ENCODE results near the gene TDRD12. TPM values are rescaled to one million over a fixed set of nuclear protein-coding genes. Genes with fewer than 3 reads are reported as not detected.

TDRD12 gene
- total RNA-seq, 2 donors from 2014 or later = 0.52 TPM; not detected in 1

DNA sequence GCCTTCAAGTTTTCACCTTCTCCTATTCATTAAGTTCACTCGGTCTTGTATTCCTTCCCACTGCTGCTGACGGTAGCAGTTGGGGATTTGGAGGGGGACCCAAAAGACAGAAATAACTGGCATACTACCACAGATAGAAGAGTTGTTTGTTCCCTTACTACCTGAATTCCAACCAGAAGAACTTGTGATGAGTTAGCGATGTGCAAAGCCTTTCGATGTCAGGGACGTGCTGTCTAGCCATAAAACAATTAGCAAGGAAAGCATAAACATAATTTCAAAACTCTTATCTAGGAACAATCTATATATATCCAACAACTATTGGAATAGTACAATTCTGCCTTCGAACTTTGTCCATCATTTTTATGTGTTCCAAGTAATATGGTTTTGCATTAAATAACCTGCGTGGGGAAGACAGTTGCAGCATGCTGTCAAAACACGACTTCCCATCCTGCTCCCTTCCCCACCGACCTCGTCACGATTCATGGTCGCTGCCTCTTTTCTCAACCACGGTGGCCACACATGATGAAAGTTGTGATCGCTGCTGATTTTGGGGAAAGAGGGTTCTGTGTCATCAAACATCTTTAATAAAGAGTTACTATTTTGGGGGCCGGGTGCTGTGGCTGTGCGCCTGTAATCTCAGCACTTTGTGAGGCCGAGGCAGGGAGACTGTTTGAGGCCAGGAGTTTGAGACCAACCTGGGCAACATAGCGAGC, 153.8 kb downstream of the TDRD12 start:
- intact Hi-C loops (cut with DNase I) = no loop called here
- H3K36me3 ChIP-seq (replicated peaks in 1 of 2; ENCODE audit: insufficient read depth in 1 of 2, low read depth in 2 of 2) = no peaks in the 10 kb centered on the region
- no peaks in the 10 kb centered on the region for H3K27me3 ChIP-seq
- 81 to 87% methylated on average over 18 of the region's 18 CpGs for WGBS, 2 donors
- DNase-seq (no peak), ATAC-seq (no peak)
- H3K4me1 ChIP-seq = no peaks in the 10 kb centered on the region
- no peak for TF ChIP-seq POLR2A (IDR thresholded peaks at IDR 0.05)
- TF ChIP-seq, protein P1, sequence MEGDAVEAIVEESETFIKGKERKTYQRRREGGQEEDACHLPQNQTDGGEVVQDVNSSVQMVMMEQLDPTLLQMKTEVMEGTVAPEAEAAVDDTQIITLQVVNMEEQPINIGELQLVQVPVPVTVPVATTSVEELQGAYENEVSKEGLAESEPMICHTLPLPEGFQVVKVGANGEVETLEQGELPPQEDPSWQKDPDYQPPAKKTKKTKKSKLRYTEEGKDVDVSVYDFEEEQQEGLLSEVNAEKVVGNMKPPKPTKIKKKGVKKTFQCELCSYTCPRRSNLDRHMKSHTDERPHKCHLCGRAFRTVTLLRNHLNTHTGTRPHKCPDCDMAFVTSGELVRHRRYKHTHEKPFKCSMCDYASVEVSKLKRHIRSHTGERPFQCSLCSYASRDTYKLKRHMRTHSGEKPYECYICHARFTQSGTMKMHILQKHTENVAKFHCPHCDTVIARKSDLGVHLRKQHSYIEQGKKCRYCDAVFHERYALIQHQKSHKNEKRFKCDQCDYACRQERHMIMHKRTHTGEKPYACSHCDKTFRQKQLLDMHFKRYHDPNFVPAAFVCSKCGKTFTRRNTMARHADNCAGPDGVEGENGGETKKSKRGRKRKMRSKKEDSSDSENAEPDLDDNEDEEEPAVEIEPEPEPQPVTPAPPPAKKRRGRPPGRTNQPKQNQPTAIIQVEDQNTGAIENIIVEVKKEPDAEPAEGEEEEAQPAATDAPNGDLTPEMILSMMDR (IDR thresholded peaks at IDR 0.05) = no peak
- no peaks in the 10 kb centered on the region for H3K9me3 ChIP-seq
- no peak overlapping the region for H3K27ac ChIP-seq
- H3K4me3 ChIP-seq = no peak overlapping the region

DNA sequence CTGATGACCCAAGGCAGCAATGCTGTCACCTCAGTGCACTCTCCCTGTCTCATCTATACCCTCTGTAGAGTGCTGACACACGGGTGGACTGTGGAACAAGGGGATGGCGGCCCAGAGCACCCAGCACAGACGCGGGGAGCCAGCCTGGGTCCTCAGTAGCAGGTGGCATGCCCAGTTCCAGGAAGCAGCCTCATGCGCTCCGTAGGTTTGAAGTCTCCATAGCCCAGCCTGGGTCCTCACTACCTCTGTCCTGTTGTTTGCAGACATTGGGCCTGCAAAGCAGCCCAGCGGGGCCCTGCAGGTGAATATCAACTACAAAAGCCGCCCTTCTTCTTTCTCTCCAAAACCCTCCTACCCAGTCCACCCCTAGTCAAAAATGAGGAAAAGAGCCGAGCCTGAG, 155.0 kb downstream of the TDRD12 start:
- ATAC-seq = no peak
- 75 to 96% methylated on average over 7 to 9 of the region's 9 CpGs for WGBS, 2 donors

DNA sequence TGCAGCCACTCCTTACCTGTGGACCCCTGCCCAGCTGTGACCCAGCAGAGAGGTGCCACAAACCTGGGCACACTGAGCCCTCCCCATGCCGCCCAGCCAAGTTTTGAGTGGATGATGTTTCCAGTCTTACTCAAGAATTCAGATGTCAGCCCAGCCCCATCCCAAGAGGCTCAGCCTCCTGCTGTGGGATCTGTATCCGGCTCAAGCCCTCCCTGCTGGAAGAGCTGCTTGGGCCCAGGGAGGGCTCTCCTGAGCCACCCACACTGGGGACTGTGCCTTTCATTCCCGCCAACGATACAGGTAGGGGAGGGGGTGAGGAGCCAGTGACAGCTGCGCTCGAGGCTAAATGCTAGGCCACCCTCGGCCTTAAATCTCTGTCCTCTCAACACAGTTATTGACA, 155.9 kb downstream of the TDRD12 start:
- TF ChIP-seq, protein P1 (IDR thresholded peaks at IDR 0.05) = no peak
- TF ChIP-seq POLR2A (IDR thresholded peaks at IDR 0.05) = no peak
- intact Hi-C loops (cut with DNase I) = no loop called here
- Histone ChIP-seq H3K4me3 (no peak overlapping the region), H3K9me3 (no peaks in the 10 kb centered on the region), H3K36me3 (replicated peaks in 1 of 2; ENCODE audit: insufficient read depth in 1 of 2, low read depth in 2 of 2) (no peaks in the 10 kb centered on the region), H3K27me3 (no peaks in the 10 kb centered on the region), H3K27ac (no peak overlapping the region), H3K4me1 (no peaks in the 10 kb centered on the region)
- ATAC-seq (no peak), DNase-seq (no peak)
- WGBS, 2 donors = 68 to 89% methylated on average over 6 to 7 of the region's 7 CpGs

More for the DNA sequence above, 155.0 kb downstream of the TDRD12 start:
- TF ChIP-seq, protein P1 (IDR thresholded peaks at IDR 0.05) = no peak
- TF ChIP-seq POLR2A (IDR thresholded peaks at IDR 0.05) = no peak
- H3K27ac ChIP-seq = no peak overlapping the region
- H3K4me1 ChIP-seq = no peaks in the 10 kb centered on the region
- H3K4me3 ChIP-seq = no peak overlapping the region
- no peak for DNase-seq
- intact Hi-C loops (cut with DNase I) = no loop called here
- H3K36me3 ChIP-seq (replicated peaks in 1 of 2; ENCODE audit: insufficient read depth in 1 of 2, low read depth in 2 of 2) = no peaks in the 10 kb centered on the region
- H3K9me3 ChIP-seq = no peaks in the 10 kb centered on the region
- no peaks in the 10 kb centered on the region for H3K27me3 ChIP-seq

DNA sequence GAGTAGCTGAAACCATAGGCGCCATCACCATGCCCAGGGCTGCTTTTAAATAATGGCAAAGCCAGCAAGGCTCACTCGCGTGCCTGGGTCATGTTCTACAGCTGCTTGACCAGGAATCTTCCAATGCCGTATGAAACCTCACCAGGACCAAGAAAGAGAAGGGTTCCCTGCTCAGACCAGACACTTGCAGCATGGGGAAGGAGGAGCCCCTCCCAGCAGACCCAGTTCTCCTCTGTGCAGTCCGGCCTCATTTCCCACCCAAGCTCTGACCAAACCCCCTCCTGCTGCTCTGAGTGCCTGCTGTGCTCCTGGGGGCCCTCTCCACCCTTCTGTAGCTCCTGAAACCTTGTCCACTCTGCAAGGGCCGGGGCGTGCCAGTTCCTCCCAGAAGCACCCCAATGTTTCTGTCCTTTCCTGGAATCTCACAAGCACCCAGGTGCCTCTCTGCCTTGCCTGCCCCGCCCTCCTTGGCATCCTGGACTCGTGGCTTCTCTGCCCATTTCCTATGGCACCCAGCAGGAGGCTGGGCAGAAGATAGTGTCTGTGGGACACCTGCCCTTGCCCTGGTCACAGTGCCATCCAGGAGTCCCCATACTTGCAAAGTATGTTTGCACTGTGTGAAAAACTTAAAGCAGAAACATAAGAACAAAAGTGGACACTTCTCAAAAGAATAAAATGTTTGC, 156.8 kb downstream of the TDRD12 start:
- intact Hi-C loops (cut with DNase I) = no loop called here
- WGBS, 2 donors = 90 to 93% methylated on average over 9 of the region's 9 CpGs
- DNase-seq (no peak), ATAC-seq (no peak)
- TF ChIP-seq, protein P1 (IDR thresholded peaks at IDR 0.05) = no peak
- no peak for TF ChIP-seq POLR2A (IDR thresholded peaks at IDR 0.05)
- Histone ChIP-seq H3K9me3 (no peaks in the 10 kb centered on the region), H3K4me1 (no peaks in the 10 kb centered on the region), H3K27me3 (no peaks in the 10 kb centered on the region), H3K4me3 (no peak overlapping the region), H3K27ac (no peak overlapping the region), H3K36me3 (replicated peaks in 1 of 2; ENCODE audit: insufficient read depth in 1 of 2, low read depth in 2 of 2) (no peaks in the 10 kb centered on the region)

Data from body of pancreas (tissue), 4 donors.